ENCODE measurements around the gene PPP1R26. TPM values are rescaled to one million over a fixed set of nuclear protein-coding genes. Genes with fewer than 3 reads are reported as not detected.

The PPP1R26 gene
- total and polyA plus RNA-seq, 9 donors = 9.7 to 15.7 (median 13.5) TPM

GRCh38 chr9:135514342-135515082, 34.9 kb downstream of the PPP1R26 start:
- 86% methylated on average over 4 of the region's 17 CpGs for WGBS (ENCODE audit: insufficient coverage)
- no peak for DNase-seq
- no peak overlapping the region for H3K4me3 ChIP-seq (ENCODE audit: low read length)
- no peaks in the 10 kb centered on the region for H3K36me3 ChIP-seq (ENCODE audit: control insufficient read depth, insufficient read depth, low read length)
- no peaks in the 10 kb centered on the region for H3K9me3 ChIP-seq (replicated peaks; ENCODE audit: control insufficient read depth, low read depth, low read length)
- peaks cover 2% of the 10 kb centered on the region for H3K4me1 ChIP-seq (ENCODE audit: control insufficient read depth, insufficient read depth, low read length)
- H3K27ac ChIP-seq (ENCODE audit: low read length) = no peak overlapping the region
- H3K27me3 ChIP-seq (ENCODE audit: control insufficient read depth, insufficient read depth, low read length) = no peaks in the 10 kb centered on the region

DNA sequence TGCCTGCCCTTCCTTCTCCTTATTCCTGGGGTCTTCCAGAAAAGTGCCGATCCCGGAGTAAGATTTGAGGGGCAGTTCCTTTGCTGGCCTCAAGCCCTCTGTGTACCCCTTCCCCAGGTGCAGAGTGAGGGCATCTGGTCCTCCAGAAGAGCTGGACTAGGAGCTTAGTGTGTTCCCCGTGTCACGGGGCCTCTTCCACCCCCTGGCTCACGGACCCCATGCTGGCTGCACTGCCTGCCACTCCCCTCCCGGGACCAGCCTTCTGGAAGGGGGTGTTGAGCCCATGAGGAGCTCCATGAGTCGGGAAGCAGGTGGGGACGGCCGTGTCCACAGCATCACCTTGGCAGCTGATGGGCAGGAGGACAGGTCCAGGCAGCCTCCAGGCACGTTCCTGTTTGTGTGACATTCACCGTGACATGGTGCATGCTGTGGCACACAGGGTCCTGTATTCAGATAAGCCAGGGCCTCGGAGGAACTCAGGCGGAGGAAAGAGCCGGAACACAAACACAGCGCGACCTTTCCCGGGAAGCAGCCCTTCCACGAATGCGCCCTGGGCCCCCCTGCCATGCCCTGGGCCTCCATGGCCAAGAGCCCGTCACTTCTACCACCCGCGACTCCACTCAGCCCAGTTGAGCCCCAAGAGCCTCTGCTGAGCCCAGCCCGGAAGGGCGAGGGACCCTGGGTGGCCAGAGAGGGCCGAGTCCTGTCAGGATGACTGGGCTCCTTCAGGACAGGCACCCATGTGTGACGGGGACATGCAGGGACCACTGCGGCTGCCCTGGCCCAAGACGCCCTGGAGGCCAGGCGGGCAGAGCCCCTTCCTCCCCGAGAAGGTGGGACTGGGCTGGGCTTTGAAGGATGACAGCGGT, 35.7 kb downstream of the PPP1R26 start:
- Histone ChIP-seq H3K4me3 (ENCODE audit: low read length) (no peak overlapping the region), H3K4me1 (ENCODE audit: control insufficient read depth, insufficient read depth, low read length) (peaks cover 2% of the 10 kb centered on the region), H3K27me3 (ENCODE audit: control insufficient read depth, insufficient read depth, low read length) (no peaks in the 10 kb centered on the region), H3K9me3 (replicated peaks; ENCODE audit: control insufficient read depth, low read depth, low read length) (no peaks in the 10 kb centered on the region), H3K36me3 (ENCODE audit: control insufficient read depth, insufficient read depth, low read length) (no peaks in the 10 kb centered on the region), H3K27ac (ENCODE audit: low read length) (no peak overlapping the region)
- no peak for DNase-seq
- 85% methylated on average over 26 of the region's 31 CpGs for WGBS (ENCODE audit: insufficient coverage)

- DNase-seq = no peak
- no peak overlapping the region for H3K27ac ChIP-seq (ENCODE audit: low read length)
- WGBS (ENCODE audit: insufficient coverage) = 66% methylated on average over 20 of the region's 25 CpGs
These were observed 36.7 kb downstream of the PPP1R26 start for GRCh38 chr9:135516132-135516860.

GRCh38 chr9:135517407-135517822, 37.8 kb downstream of the PPP1R26 start:
- WGBS (ENCODE audit: insufficient coverage) = 88% methylated on average over 24 of the region's 24 CpGs
- no peak for DNase-seq

More at GRCh38 chr9:135516132-135516860, 36.7 kb downstream of the PPP1R26 start:
- H3K9me3 ChIP-seq (replicated peaks; ENCODE audit: control insufficient read depth, low read depth, low read length) = no peaks in the 10 kb centered on the region
- H3K4me3 ChIP-seq (ENCODE audit: low read length) = no peak overlapping the region
- H3K36me3 ChIP-seq (ENCODE audit: control insufficient read depth, insufficient read depth, low read length) = no peaks in the 10 kb centered on the region
- peaks cover 2% of the 10 kb centered on the region for H3K4me1 ChIP-seq (ENCODE audit: control insufficient read depth, insufficient read depth, low read length)
- H3K27me3 ChIP-seq (ENCODE audit: control insufficient read depth, insufficient read depth, low read length) = no peaks in the 10 kb centered on the region

DNA sequence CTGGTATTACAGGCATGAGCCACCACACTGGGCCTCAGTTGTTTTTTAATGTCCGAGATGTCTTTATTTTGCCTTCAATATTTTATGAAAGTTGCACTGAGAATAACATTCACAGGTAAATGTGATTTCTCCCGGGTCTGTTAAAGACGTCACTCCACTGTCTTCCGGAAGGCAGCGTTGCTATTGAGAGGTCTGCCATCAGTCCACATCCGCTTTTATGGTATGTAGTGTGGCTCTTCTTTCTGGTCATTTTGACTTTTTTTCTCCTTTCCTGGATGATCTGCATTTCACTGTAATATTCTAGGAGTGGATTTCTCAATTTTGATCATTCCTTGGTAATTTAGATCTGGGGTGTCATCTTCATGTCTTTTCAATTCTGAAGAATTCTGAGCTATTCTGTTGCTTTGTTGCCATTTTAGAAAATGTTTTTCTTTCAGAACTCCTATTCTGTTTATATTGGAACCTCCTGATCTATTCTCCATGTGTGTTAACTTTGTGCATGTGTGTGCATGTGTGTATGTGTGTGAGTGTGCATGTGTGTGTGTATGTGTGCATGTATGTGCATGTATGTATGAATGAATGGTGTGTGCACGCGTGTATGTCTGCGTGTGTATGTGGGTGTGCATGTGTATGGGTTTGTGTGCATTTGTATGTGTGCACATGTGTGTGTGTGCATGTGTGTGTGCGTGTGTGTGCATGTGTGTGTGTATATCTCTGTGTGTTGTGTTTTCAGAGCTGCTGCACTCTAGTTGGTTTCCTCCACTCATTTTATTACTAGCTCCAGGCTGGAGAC, 39.8 kb downstream of the PPP1R26 start:
- Histone ChIP-seq H3K36me3 (ENCODE audit: control insufficient read depth, insufficient read depth, low read length) (no peaks in the 10 kb centered on the region), H3K27ac (ENCODE audit: low read length) (no peak overlapping the region), H3K4me3 (ENCODE audit: low read length) (no peak overlapping the region), H3K9me3 (replicated peaks; ENCODE audit: control insufficient read depth, low read depth, low read length) (no peaks in the 10 kb centered on the region), H3K4me1 (ENCODE audit: control insufficient read depth, insufficient read depth, low read length) (no peaks in the 10 kb centered on the region), H3K27me3 (ENCODE audit: control insufficient read depth, insufficient read depth, low read length) (no peaks in the 10 kb centered on the region)
- no peak for DNase-seq
- WGBS (ENCODE audit: insufficient coverage) = 87% methylated on average over 3 of the region's 10 CpGs

More at GRCh38 chr9:135517407-135517822, 37.8 kb downstream of the PPP1R26 start:
- Histone ChIP-seq H3K27ac (ENCODE audit: low read length) (no peak overlapping the region), H3K27me3 (ENCODE audit: control insufficient read depth, insufficient read depth, low read length) (no peaks in the 10 kb centered on the region), H3K9me3 (replicated peaks; ENCODE audit: control insufficient read depth, low read depth, low read length) (no peaks in the 10 kb centered on the region), H3K4me3 (ENCODE audit: low read length) (no peak overlapping the region), H3K36me3 (ENCODE audit: control insufficient read depth, insufficient read depth, low read length) (no peaks in the 10 kb centered on the region), H3K4me1 (ENCODE audit: control insufficient read depth, insufficient read depth, low read length) (peaks cover 2% of the 10 kb centered on the region)

GRCh38 chr9:135520916-135521607, 41.5 kb downstream of the PPP1R26 start, which contains the start of gene LCN1:
TSS of gene LCN1 (plus strand) at chr9:135521440. CDS start at chr9:135521498, 58 bp downstream.
- Histone ChIP-seq H3K27ac (ENCODE audit: low read length) (no peak within 1 kb of the TSS), H3K36me3 (ENCODE audit: control insufficient read depth, insufficient read depth, low read length) (no peaks in the 10 kb centered on the region), H3K9me3 (replicated peaks; ENCODE audit: control insufficient read depth, low read depth, low read length) (no peaks in the 10 kb centered on the region), H3K4me3 (ENCODE audit: low read length) (no peak within 1 kb of the TSS), H3K4me1 (ENCODE audit: control insufficient read depth, insufficient read depth, low read length) (no peaks in the 10 kb centered on the region), H3K27me3 (ENCODE audit: control insufficient read depth, insufficient read depth, low read length) (peaks cover 2% of the 10 kb centered on the region)
- 52% methylated on average over 6 of the region's 18 CpGs for WGBS (ENCODE audit: insufficient coverage)
- DNase-seq = no peak

GRCh38 chr9:135521608-135522095, 42.1 kb downstream of the PPP1R26 start:
- WGBS (ENCODE audit: insufficient coverage) = 86% methylated on average over 5 of the region's 11 CpGs
- H3K27me3 ChIP-seq (ENCODE audit: control insufficient read depth, insufficient read depth, low read length) = peaks cover 2% of the 10 kb centered on the region

DNA sequence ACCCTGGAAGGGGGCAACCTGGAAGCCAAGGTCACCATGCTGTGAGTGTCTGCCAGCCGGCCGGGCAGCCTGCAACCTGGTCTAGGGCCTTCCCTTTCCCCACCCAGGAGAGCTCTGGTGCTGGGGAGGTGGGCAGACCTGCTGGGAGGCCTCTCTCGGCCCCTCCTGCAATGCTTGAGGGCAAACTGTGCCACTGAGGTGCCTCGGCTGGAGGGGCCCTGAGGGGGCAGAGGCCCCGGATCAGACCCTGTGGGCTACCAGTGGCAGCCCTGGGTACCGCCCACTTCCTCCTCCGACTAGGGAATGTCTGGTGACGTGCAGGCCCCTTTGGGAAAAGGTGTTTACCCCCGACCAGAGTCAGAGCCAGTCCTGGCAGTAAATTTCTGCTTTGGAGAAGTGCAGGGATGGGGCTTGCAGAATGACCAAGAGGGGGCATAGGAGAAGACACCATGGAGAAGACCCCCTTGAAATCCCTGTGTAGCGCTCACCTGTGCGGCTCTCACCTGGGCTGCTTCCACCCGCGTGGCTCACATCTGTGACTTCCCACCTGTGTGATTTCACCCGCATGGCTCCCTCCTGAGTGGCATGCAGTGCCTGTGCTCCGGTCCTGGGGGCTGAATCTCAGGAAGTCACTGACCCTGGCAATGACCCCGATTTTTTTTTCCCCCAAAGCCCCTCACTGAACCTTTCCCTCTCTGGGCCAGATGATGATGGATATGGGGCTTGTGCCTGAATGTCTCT, 42.7 kb downstream of the PPP1R26 start:
- H3K27ac ChIP-seq (ENCODE audit: low read length) = no peak overlapping the region
- no peak for DNase-seq
- H3K4me1 ChIP-seq (ENCODE audit: control insufficient read depth, insufficient read depth, low read length) = no peaks in the 10 kb centered on the region
- H3K9me3 ChIP-seq (replicated peaks; ENCODE audit: control insufficient read depth, low read depth, low read length) = no peaks in the 10 kb centered on the region
- WGBS (ENCODE audit: insufficient coverage) = 56% methylated on average over 12 of the region's 16 CpGs
- peaks cover 2% of the 10 kb centered on the region for H3K27me3 ChIP-seq (ENCODE audit: control insufficient read depth, insufficient read depth, low read length)
- H3K4me3 ChIP-seq (ENCODE audit: low read length) = no peak overlapping the region
- no peaks in the 10 kb centered on the region for H3K36me3 ChIP-seq (ENCODE audit: control insufficient read depth, insufficient read depth, low read length)

More at GRCh38 chr9:135521608-135522095, 42.1 kb downstream of the PPP1R26 start:
- Histone ChIP-seq H3K4me1 (ENCODE audit: control insufficient read depth, insufficient read depth, low read length) (no peaks in the 10 kb centered on the region), H3K36me3 (ENCODE audit: control insufficient read depth, insufficient read depth, low read length) (no peaks in the 10 kb centered on the region), H3K27ac (ENCODE audit: low read length) (no peak overlapping the region), H3K4me3 (ENCODE audit: low read length) (no peak overlapping the region), H3K9me3 (replicated peaks; ENCODE audit: control insufficient read depth, low read depth, low read length) (no peaks in the 10 kb centered on the region)
- DNase-seq = no peak
